Measurements from ENCODE around the gene PTGIR. TPM values are rescaled to one million over a fixed set of nuclear protein-coding genes. Genes with fewer than 3 reads are reported as not detected.

PTGIR gene
- total and polyA plus RNA-seq, 5 donors from 2014 or later: 0.31 to 16.8 (median 8.6) TPM

- Histone ChIP-seq H3K9me3 (ENCODE audit: control insufficient read depth in 2 of 2, low read length in 2 of 2) (no peaks in the 10 kb centered on the region), H3K27me3 (ENCODE audit: control insufficient read depth, insufficient read depth, low read length) (no peaks in the 10 kb centered on the region), H3K36me3 (ENCODE audit: control insufficient read depth, insufficient read depth, low read length) (peaks cover 40% of the 10 kb centered on the region), H3K4me1 (ENCODE audit: control insufficient read depth, insufficient read depth, low read length, poor library complexity, severe bottlenecking) (peaks cover 43% of the 10 kb centered on the region), H3K27ac (ENCODE audit: insufficient read depth, low read length, poor library complexity, severe bottlenecking) (peak overlapping the region; percentile 82), H3K4me3 (ENCODE audit: low read depth, low read length) (peak overlapping the region; percentile 21)
- peak in 1 of 3 donors; percentile 55 for DNase-seq
- Mint-ChIP-seq H3K9me3 (no peaks in the 10 kb centered on the region), H3K4me1 (peaks cover 29 to 73% (median 39%) of the 10 kb centered on the region in 4 donors), H3K27me3 (no peaks in the 10 kb centered on the region), H3K4me3 (peak overlapping the region; percentile 48 to 85 (median 69)), H3K27ac (peak overlapping the region; percentile 95 to 97 (median 96)), H3K36me3 (peaks cover 30% of the 10 kb centered on the region)
- ATAC-seq (ENCODE audit: low read depth in 2 of 2): no peak
These were observed 13.8 kb downstream of the PTGIR start for GRCh38 chr19:46610851-46611770.

- peak overlapping the region; percentile 48 to 85 (median 69) for H3K4me3 Mint-ChIP-seq
These were observed 14.5 kb downstream of the PTGIR start for GRCh38 chr19:46610413-46610775.

GRCh38 chr19:46609511-46610412 lies 15.1 kb downstream of the PTGIR start:
- H3K4me3 Mint-ChIP-seq: peak overlapping the region in 2 of 4 donors; percentile 46 to 79
- Histone ChIP-seq H3K9me3 (ENCODE audit: control insufficient read depth in 2 of 2, low read length in 2 of 2) (no peaks in the 10 kb centered on the region), H3K27me3 (ENCODE audit: control insufficient read depth, insufficient read depth, low read length) (no peaks in the 10 kb centered on the region), H3K4me3 (ENCODE audit: low read depth, low read length) (no peak overlapping the region), H3K4me1 (ENCODE audit: control insufficient read depth, insufficient read depth, low read length, poor library complexity, severe bottlenecking) (peaks cover 45% of the 10 kb centered on the region), H3K27ac (ENCODE audit: insufficient read depth, low read length, poor library complexity, severe bottlenecking) (no peak overlapping the region), H3K36me3 (ENCODE audit: control insufficient read depth, insufficient read depth, low read length) (peaks cover 50% of the 10 kb centered on the region)
- ATAC-seq (ENCODE audit: low read depth in 2 of 2) (no peak), DNase-seq (no peak)
- no peaks in the 10 kb centered on the region for H3K9me3 Mint-ChIP-seq
- H3K4me1 Mint-ChIP-seq: peaks cover 29 to 75% (median 38%) of the 10 kb centered on the region in 4 donors
- H3K27me3 Mint-ChIP-seq: no peaks in the 10 kb centered on the region
- peak overlapping the region in 1 of 3 donors; percentile 50 for H3K27ac Mint-ChIP-seq
- peaks cover 34% of the 10 kb centered on the region for H3K36me3 Mint-ChIP-seq

More at GRCh38 chr19:46610413-46610775, 14.5 kb downstream of the PTGIR start:
- Mint-ChIP-seq H3K27me3 (no peaks in the 10 kb centered on the region), H3K4me1 (peaks cover 29 to 73% (median 38%) of the 10 kb centered on the region in 4 donors), H3K36me3 (peaks cover 34% of the 10 kb centered on the region), H3K9me3 (no peaks in the 10 kb centered on the region), H3K27ac (peak overlapping the region in 2 of 3 donors; percentile 95 to 97)
- H3K4me1 ChIP-seq (ENCODE audit: control insufficient read depth, insufficient read depth, low read length, poor library complexity, severe bottlenecking): peaks cover 40% of the 10 kb centered on the region
- peaks cover 48% of the 10 kb centered on the region for H3K36me3 ChIP-seq (ENCODE audit: control insufficient read depth, insufficient read depth, low read length)
- H3K27ac ChIP-seq (ENCODE audit: insufficient read depth, low read length, poor library complexity, severe bottlenecking): peak overlapping the region; percentile 82
- DNase-seq (no peak), ATAC-seq (ENCODE audit: low read depth in 2 of 2) (no peak)
- no peaks in the 10 kb centered on the region for H3K9me3 ChIP-seq (ENCODE audit: control insufficient read depth in 2 of 2, low read length in 2 of 2)
- no peak overlapping the region for H3K4me3 ChIP-seq (ENCODE audit: low read depth, low read length)
- H3K27me3 ChIP-seq (ENCODE audit: control insufficient read depth, insufficient read depth, low read length): no peaks in the 10 kb centered on the region

- Histone ChIP-seq H3K4me1 (ENCODE audit: control insufficient read depth, insufficient read depth, low read length, poor library complexity, severe bottlenecking) (peaks cover 46% of the 10 kb centered on the region), H3K27me3 (ENCODE audit: control insufficient read depth, insufficient read depth, low read length) (no peaks in the 10 kb centered on the region), H3K9me3 (ENCODE audit: control insufficient read depth in 2 of 2, low read length in 2 of 2) (no peaks in the 10 kb centered on the region), H3K27ac (ENCODE audit: insufficient read depth, low read length, poor library complexity, severe bottlenecking) (no peak overlapping the region), H3K4me3 (ENCODE audit: low read depth, low read length) (no peak overlapping the region), H3K36me3 (ENCODE audit: control insufficient read depth, insufficient read depth, low read length) (peaks cover 50% of the 10 kb centered on the region)
- H3K9me3 Mint-ChIP-seq: no peaks in the 10 kb centered on the region
- H3K27me3 Mint-ChIP-seq: no peaks in the 10 kb centered on the region
- peaks cover 34% of the 10 kb centered on the region for H3K36me3 Mint-ChIP-seq
- no peak for ATAC-seq (ENCODE audit: low read depth in 2 of 2)
- peaks cover 22 to 74% (median 31%) of the 10 kb centered on the region in 4 donors for H3K4me1 Mint-ChIP-seq
- peak overlapping the region in 3 of 4 donors; percentile 4 to 79 (median 68) for H3K4me3 Mint-ChIP-seq
- H3K27ac Mint-ChIP-seq: peak overlapping the region in 2 of 3 donors; percentile 50 to 72
- DNase-seq: no peak
These were observed 16.1 kb downstream of the PTGIR start for GRCh38 chr19:46608581-46609345.

GRCh38 chr19:46608178-46608577 lies 16.7 kb downstream of the PTGIR start:
- Histone ChIP-seq H3K27ac (ENCODE audit: insufficient read depth, low read length, poor library complexity, severe bottlenecking) (no peak overlapping the region), H3K4me1 (ENCODE audit: control insufficient read depth, insufficient read depth, low read length, poor library complexity, severe bottlenecking) (peaks cover 48% of the 10 kb centered on the region), H3K9me3 (ENCODE audit: control insufficient read depth in 2 of 2, low read length in 2 of 2) (no peaks in the 10 kb centered on the region), H3K27me3 (ENCODE audit: control insufficient read depth, insufficient read depth, low read length) (no peaks in the 10 kb centered on the region), H3K4me3 (ENCODE audit: low read depth, low read length) (no peak overlapping the region), H3K36me3 (ENCODE audit: control insufficient read depth, insufficient read depth, low read length) (peaks cover 50% of the 10 kb centered on the region)
- ATAC-seq (ENCODE audit: low read depth in 2 of 2): no peak
- Mint-ChIP-seq H3K4me3 (peak overlapping the region in 2 of 4 donors; percentile 28 to 68), H3K27ac (peak overlapping the region in 2 of 3 donors; percentile 44 to 46), H3K27me3 (no peaks in the 10 kb centered on the region), H3K9me3 (no peaks in the 10 kb centered on the region), H3K4me1 (peaks cover 26 to 74% (median 34%) of the 10 kb centered on the region in 4 donors), H3K36me3 (peaks cover 34% of the 10 kb centered on the region)
- DNase-seq: no peak

- Mint-ChIP-seq H3K9me3 (no peaks in the 10 kb centered on the region), H3K27me3 (no peaks in the 10 kb centered on the region), H3K4me3 (peak overlapping the region in 2 of 4 donors; percentile 38 to 68), H3K36me3 (peaks cover 34% of the 10 kb centered on the region), H3K27ac (no peak overlapping the region), H3K4me1 (peaks cover 23 to 76% (median 33%) of the 10 kb centered on the region in 4 donors)
- no peaks in the 10 kb centered on the region for H3K27me3 ChIP-seq (ENCODE audit: control insufficient read depth, insufficient read depth, low read length)
- H3K36me3 ChIP-seq (ENCODE audit: control insufficient read depth, insufficient read depth, low read length): peaks cover 50% of the 10 kb centered on the region
- H3K4me1 ChIP-seq (ENCODE audit: control insufficient read depth, insufficient read depth, low read length, poor library complexity, severe bottlenecking): peaks cover 50% of the 10 kb centered on the region
- DNase-seq (no peak), ATAC-seq (ENCODE audit: low read depth in 2 of 2) (no peak)
- no peak overlapping the region for H3K4me3 ChIP-seq (ENCODE audit: low read depth, low read length)
- no peaks in the 10 kb centered on the region for H3K9me3 ChIP-seq (ENCODE audit: control insufficient read depth in 2 of 2, low read length in 2 of 2)
- H3K27ac ChIP-seq (ENCODE audit: insufficient read depth, low read length, poor library complexity, severe bottlenecking): no peak overlapping the region
These were observed 17.4 kb downstream of the PTGIR start for GRCh38 chr19:46607448-46607841.
